Kidney (tissue), 14 donors: Measurements from ENCODE around the gene FAM13B. TPM values are rescaled to one million over a fixed set of nuclear protein-coding genes. Genes with fewer than 3 reads are reported as not detected.

Experiments used
- DNase-seq, 5 donors: peaks; one replicate each; pipeline ENCODE4 v3.0.0-alpha.2; 2013 to 2020
- FAIRE-seq: peaks from 2 replicates; lab custom pipeline; 2012; peaks lifted over from hg19 to GRCh38; lab: Jason Lieb, UNC
- H3K27ac ChIP-seq, 2 donors: one replicate each; pipeline ENCODE4 v1.7.0; 2013; ENCODE audit warnings: low read depth in 2 of 2, low read length in 2 of 2, inconsistent platforms in 1 of 2
- H3K27me3 ChIP-seq: one replicate; pipeline ENCODE4 v1.7.1; 2013; ENCODE audit warnings: low read length, inconsistent platforms; ENCODE audit not compliant: control insufficient read depth, insufficient read depth
- H3K36me3 ChIP-seq, 3 donors: one replicate each; pipeline versions ENCODE4 v1.7.0 to v1.7.1; 2013; ENCODE audit warnings: low read length in 3 of 3, control low read depth in 1 of 3, inconsistent platforms in 1 of 3; ENCODE audit not compliant: insufficient read depth in 3 of 3, control insufficient read depth in 2 of 3
- H3K4me1 ChIP-seq, 3 donors: one replicate each; pipeline versions ENCODE4 v1.7.0 to v1.7.1; 2013; ENCODE audit warnings: low read length in 3 of 3, inconsistent platforms in 1 of 3, low read depth in 1 of 3; ENCODE audit not compliant: control insufficient read depth in 2 of 3, insufficient read depth in 2 of 3
- H3K4me3 ChIP-seq, 3 donors: one replicate each; pipeline versions ENCODE4 v1.7.0 to v1.8.1; 2013; ENCODE audit warnings: low read length in 3 of 3, control low read depth in 1 of 3, inconsistent platforms in 1 of 3
- H3K9ac ChIP-seq, 3 donors: one replicate each; pipeline versions ENCODE4 v1.7.0 to v1.7.1; 2013; ENCODE audit warnings: low read length in 3 of 3, control low read depth in 1 of 3, inconsistent platforms in 1 of 3
- H3K9me3 ChIP-seq, 3 donors: one replicate each; pipeline versions ENCODE4 v1.7.0 to v1.7.1; 2013; ENCODE audit warnings: low read length in 3 of 3, control low read depth in 1 of 3, inconsistent platforms in 1 of 3; ENCODE audit not compliant: control insufficient read depth in 2 of 3, insufficient read depth in 1 of 3
- intact Hi-C: fragments of 100-400 bp; cut with DNase I; formaldehyde crosslinking; loops from one replicate; pipeline ENCODE4 v1.11.1; 2022
- polyA plus RNA-seq: library from polyadenylated mRNA; stranded (reverse); fragments of 350-450 nt; fragmentation: Illumina TruSeq; extraction: RNeasy Lipid Tissue Mini Kit (QIAGEN cat#74804); gene quantifications from one replicate; pipeline ENCODE4 v1.2.3, GENCODE V29; 2014; ENCODE audit warnings: low read depth, low replicate concordance; ENCODE audit not compliant: insufficient read depth
- total RNA-seq: library from RNA; stranded (reverse); fragmentation: NEBNext Ultra II Directional; extraction: Animal tissue kit (Norgen Biotek cat#: 25700); gene quantifications from one replicate; pipeline ENCODE4 v1.2.1, GENCODE V29; 2021
- TF ChIP-seq, protein P1 (sequence below): IDR thresholded peaks from 3 replicates; pipeline ENCODE4 v1.5.1; 2012; ENCODE audit warnings: mild to moderate bottlenecking, moderate library complexity, borderline replicate concordance; ENCODE audit not compliant: insufficient read depth; ENCODE audit errors: extremely low read depth
- donor health status: control.
- donor health status: control.
- donor health status: control.
- donor health status: control.
- donor health status: control.
- donor health status: DM: yes; HTN: yes; CAD: no.
- donor health status: Normal renal cell carcinoma (clear cell type).

The FAM13B gene
- total and polyA plus RNA-seq, 2 donors from 2014 or later: 7.6 to 41.8 TPM

DNA sequence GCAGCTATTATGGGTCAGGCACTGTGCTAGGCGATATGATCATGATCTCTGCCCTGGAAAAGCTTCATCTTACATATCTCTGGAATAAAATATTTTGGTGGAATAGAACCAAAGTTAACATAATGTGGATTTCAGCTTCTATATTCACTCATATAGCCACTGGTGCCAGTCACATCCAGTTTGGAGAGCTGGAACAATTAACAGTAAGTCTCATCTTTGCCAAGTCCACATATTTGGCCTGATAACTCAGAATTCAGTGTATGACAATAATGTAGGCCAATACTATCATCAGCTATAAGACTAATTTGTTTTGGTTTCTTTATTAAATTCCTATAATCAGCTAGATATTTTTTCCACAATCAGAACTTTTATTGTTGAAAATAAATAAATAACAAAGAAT lies 5.9 kb upstream of the FAM13B start:
- Histone ChIP-seq H3K4me3 (no peak overlapping the region), H3K9ac (no peak overlapping the region), H3K4me1 (peaks cover 0 to 3% (median 0%) of the 10 kb centered on the region in 3 donors), H3K27ac (no peak overlapping the region), H3K36me3 (no peaks in the 10 kb centered on the region), H3K27me3 (no peaks in the 10 kb centered on the region), H3K9me3 (no peaks in the 10 kb centered on the region)
- no peak for FAIRE-seq
- no peak for DNase-seq
- TF ChIP-seq, protein P1, sequence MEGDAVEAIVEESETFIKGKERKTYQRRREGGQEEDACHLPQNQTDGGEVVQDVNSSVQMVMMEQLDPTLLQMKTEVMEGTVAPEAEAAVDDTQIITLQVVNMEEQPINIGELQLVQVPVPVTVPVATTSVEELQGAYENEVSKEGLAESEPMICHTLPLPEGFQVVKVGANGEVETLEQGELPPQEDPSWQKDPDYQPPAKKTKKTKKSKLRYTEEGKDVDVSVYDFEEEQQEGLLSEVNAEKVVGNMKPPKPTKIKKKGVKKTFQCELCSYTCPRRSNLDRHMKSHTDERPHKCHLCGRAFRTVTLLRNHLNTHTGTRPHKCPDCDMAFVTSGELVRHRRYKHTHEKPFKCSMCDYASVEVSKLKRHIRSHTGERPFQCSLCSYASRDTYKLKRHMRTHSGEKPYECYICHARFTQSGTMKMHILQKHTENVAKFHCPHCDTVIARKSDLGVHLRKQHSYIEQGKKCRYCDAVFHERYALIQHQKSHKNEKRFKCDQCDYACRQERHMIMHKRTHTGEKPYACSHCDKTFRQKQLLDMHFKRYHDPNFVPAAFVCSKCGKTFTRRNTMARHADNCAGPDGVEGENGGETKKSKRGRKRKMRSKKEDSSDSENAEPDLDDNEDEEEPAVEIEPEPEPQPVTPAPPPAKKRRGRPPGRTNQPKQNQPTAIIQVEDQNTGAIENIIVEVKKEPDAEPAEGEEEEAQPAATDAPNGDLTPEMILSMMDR: no peak
- intact Hi-C loops: loop anchor here (10.0 kb wide), 1 partner anchor 264 kb away; no protein-coding TSS in a partner anchor

GRCh38 chr5:138037907-138038633 lies 5.2 kb upstream of the FAM13B start:
- Histone ChIP-seq H3K9ac (no peak overlapping the region), H3K4me3 (no peak overlapping the region), H3K9me3 (no peaks in the 10 kb centered on the region), H3K27ac (no peak overlapping the region), H3K4me1 (peaks cover 0 to 7% (median 0%) of the 10 kb centered on the region in 3 donors), H3K36me3 (no peaks in the 10 kb centered on the region), H3K27me3 (no peaks in the 10 kb centered on the region)
- FAIRE-seq (no peak), DNase-seq (no peak)
- TF ChIP-seq, protein P1: no peak
- intact Hi-C loops: loop anchor here (10.0 kb wide), 1 partner anchor 263 kb away; no protein-coding TSS in a partner anchor

GRCh38 chr5:138037271-138037670 lies 4.4 kb upstream of the FAM13B start:
- intact Hi-C loops: loop anchor here (10.0 kb wide), 1 partner anchor 262 kb away; no protein-coding TSS in a partner anchor
- DNase-seq (no peak), FAIRE-seq (no peak)
- no peak overlapping the region for H3K27ac ChIP-seq
- no peaks in the 10 kb centered on the region for H3K36me3 ChIP-seq
- peaks cover 0 to 7% (median 0%) of the 10 kb centered on the region in 3 donors for H3K4me1 ChIP-seq
- no peaks in the 10 kb centered on the region for H3K9me3 ChIP-seq
- no peaks in the 10 kb centered on the region for H3K27me3 ChIP-seq
- TF ChIP-seq, protein P1: no peak
- H3K4me3 ChIP-seq: no peak overlapping the region
- no peak overlapping the region for H3K9ac ChIP-seq
